Body of pancreas (tissue), 4 donors: ENCODE data around the gene FNDC3B. TPM values are rescaled to one million over a fixed set of nuclear protein-coding genes. Genes with fewer than 3 reads are reported as not detected.
"Not testable (repeated sequence)": the region's sequence is repeated elsewhere in the genome, so short reads cannot be mapped to it uniquely, and the experiment has no call there.

Experiments used
- ATAC-seq: fragments of 150-250 bp; one replicate; pipeline ENCODE4 v1.9.1; 2016
- DNase-seq, 4 donors: peaks; one replicate each; pipeline ENCODE4 v3.0.0-alpha.2; 2019
- H3K27ac ChIP-seq, 4 donors: fragments of 200-600 bp; sonication (generic); 1 replicate in 3 of 4; 2 replicates in 1 of 4; pipeline versions ENCODE4 v1.5.1 to v1.6.1; 2016 to 2019; ENCODE audit warnings: mild to moderate bottlenecking in 1 of 4, mixed read lengths in 1 of 4, moderate library complexity in 1 of 4
- H3K27me3 ChIP-seq, 2 donors: fragments of 200-600 bp; sonication (generic); one replicate each; pipeline ENCODE4 v1.6.0; 2016; ENCODE audit warnings: mild to moderate bottlenecking in 1 of 2
- H3K36me3 ChIP-seq, 2 donors: fragments of 200-600 bp; sonication (generic); replicated peaks in 1 of 2; 2 replicates each; pipeline ENCODE4 v1.5.1; 2016; ENCODE audit warnings: low read depth in 2 of 2; ENCODE audit not compliant: insufficient read depth in 1 of 2
- H3K4me1 ChIP-seq: fragments of 200-600 bp; sonication (generic); one replicate; pipeline ENCODE4 v1.6.0; 2016
- H3K4me3 ChIP-seq, 2 donors: fragments of 200-600 bp; sonication (generic); 1 replicate in 1 of 2; 2 replicates in 1 of 2; pipeline ENCODE4 v1.5.1; 2016 to 2019
- H3K9me3 ChIP-seq, 3 donors: fragments of 200-600 bp; sonication (generic); 1 replicate in 2 of 3; 2 replicates in 1 of 3; pipeline ENCODE4 v1.5.1; 2016
- CTCF ChIP-seq, 7 experiments: fragments of 450-650 bp in 4 of 7; fragments of 200-600 bp in 3 of 7; sonication (generic) in 3 of 7; IDR thresholded peaks; one replicate each; pipeline ENCODE4 v1.5.1; 2016 to 2019; ENCODE audit warnings: antibody characterized with exemption in 7 of 7
- POLR2A ChIP-seq, 3 donors: fragments of 450-650 bp; IDR thresholded peaks; one replicate each; pipeline ENCODE4 v1.6.1; 2016; ENCODE audit warnings: antibody characterized with exemption in 3 of 3, mild to moderate bottlenecking in 2 of 3
- WGBS, 2 donors: methylation state at CpG; one replicate each; pipeline ENCODE4 v1.1.5; 2017; 5-methylcytosine and 5-hydroxymethylcytosine counted together
- intact Hi-C: fragments of 100-400 bp; cut with DNase I; formaldehyde crosslinking; loops from one replicate; pipeline ENCODE4 v1.15.1; 2023
- total RNA-seq, 2 donors: library from RNA; depleted of rRNA; stranded (reverse); fragments of >200 nt; gene quantifications; one replicate each; pipeline ENCODE4 v1.1.0, GENCODE V29; 2016

The FNDC3B gene
- total RNA-seq, 2 donors from 2014 or later: 64.3 to 86.0 TPM

GRCh38 chr3:172251211-172251610 lies 211.8 kb downstream of the FNDC3B start:
- intact Hi-C loops: no loop called here
- H3K4me1 ChIP-seq: peaks cover 22% of the 10 kb centered on the region
- H3K27me3 ChIP-seq: no peaks in the 10 kb centered on the region
- TF ChIP-seq POLR2A (IDR thresholded peaks at IDR 0.05) (no peak), CTCF (IDR thresholded peaks at IDR 0.05) (no peak)
- H3K36me3 ChIP-seq: peaks cover 0 to 7% of the 10 kb centered on the region in 2 donors
- no peak overlapping the region for H3K27ac ChIP-seq
- no peak overlapping the region for H3K4me3 ChIP-seq
- WGBS, 2 donors: 97% methylated on average over 13 of the region's 13 CpGs
- no peak for DNase-seq
- H3K9me3 ChIP-seq: no peaks in the 10 kb centered on the region
- no peak for ATAC-seq

GRCh38 chr3:172253200-172253599 lies 213.8 kb downstream of the FNDC3B start:
- peaks cover 0 to 4% of the 10 kb centered on the region in 2 donors for H3K36me3 ChIP-seq

GRCh38 chr3:172254542-172254941 lies 215.2 kb downstream of the FNDC3B start:
- Histone ChIP-seq H3K36me3 (peaks cover 0 to 4% of the 10 kb centered on the region in 2 donors), H3K9me3 (no peaks in the 10 kb centered on the region), H3K27ac (peak overlapping the region in 1 of 4 donors; percentile 9), H3K27me3 (no peaks in the 10 kb centered on the region), H3K4me1 (peaks cover 21% of the 10 kb centered on the region), H3K4me3 (no peak overlapping the region)
- intact Hi-C loops: no loop called here
- ATAC-seq (no peak), DNase-seq (no peak)
- no peak for TF ChIP-seq POLR2A (IDR thresholded peaks at IDR 0.05)
- TF ChIP-seq CTCF (IDR thresholded peaks at IDR 0.05): no peak
- WGBS, 2 donors: 90 to 100% methylated on average over 1 of the region's 1 CpG

More at GRCh38 chr3:172253200-172253599, 213.8 kb downstream of the FNDC3B start:
- intact Hi-C loops: no loop called here
- H3K27me3 ChIP-seq: no peaks in the 10 kb centered on the region
- no peak overlapping the region for H3K4me3 ChIP-seq
- H3K9me3 ChIP-seq: no peaks in the 10 kb centered on the region
- 78 to 85% methylated on average over 5 of the region's 5 CpGs for WGBS, 2 donors
- peaks cover 24% of the 10 kb centered on the region for H3K4me1 ChIP-seq
- no peak for ATAC-seq
- TF ChIP-seq POLR2A (IDR thresholded peaks at IDR 0.05) (no peak), CTCF (IDR thresholded peaks at IDR 0.05) (no peak)
- no peak for DNase-seq
- no peak overlapping the region for H3K27ac ChIP-seq

GRCh38 chr3:172255321-172255720 lies 215.9 kb downstream of the FNDC3B start:
- H3K36me3 ChIP-seq, ATAC-seq, H3K4me3 ChIP-seq, DNase-seq, H3K27me3 ChIP-seq, intact Hi-C loops, H3K9me3 ChIP-seq: not testable (repeated sequence)
- peaks cover 22% of the 10 kb centered on the region for H3K4me1 ChIP-seq
- H3K27ac ChIP-seq: peak overlapping the region in 1 of 4 donors; percentile 62
- 85 to 92% methylated on average over 10 of the region's 10 CpGs for WGBS, 2 donors

GRCh38 chr3:172256101-172256734 lies 216.8 kb downstream of the FNDC3B start:
- no peaks in the 10 kb centered on the region for H3K9me3 ChIP-seq
- H3K4me3 ChIP-seq: no peak overlapping the region
- peaks cover 0 to 3% of the 10 kb centered on the region in 2 donors for H3K36me3 ChIP-seq
- WGBS, 2 donors: 45 to 54% methylated on average over 2 of the region's 2 CpGs
- DNase-seq (peak in 3 of 4 donors; percentile 45 to 64 (median 47)), ATAC-seq (peak; percentile 76)
- H3K27me3 ChIP-seq: no peaks in the 10 kb centered on the region
- TF ChIP-seq POLR2A (IDR thresholded peaks at IDR 0.05) (no peak), CTCF (IDR thresholded peaks at IDR 0.05) (no peak)
- H3K4me1 ChIP-seq: peaks cover 31% of the 10 kb centered on the region
- H3K27ac ChIP-seq: peak overlapping the region in 3 of 4 donors; percentile 6 to 62 (median 45)
- intact Hi-C loops: no loop called here
